GM19468 (cell line): ENCODE data around the gene PTAFR.

ENCODE experiments used
- ATAC-seq: cut with Tn5 transposase; IDR thresholded peaks from one replicate; pipeline ENCODE4 v1.9.1; 2021; ENCODE audit warnings: mild to moderate bottlenecking, moderate library complexity, moderate number of reproducible peaks; ENCODE audit not compliant: unreplicated experiment; ENCODE audit errors: extremely low read depth

PTAFR gene

DNA sequence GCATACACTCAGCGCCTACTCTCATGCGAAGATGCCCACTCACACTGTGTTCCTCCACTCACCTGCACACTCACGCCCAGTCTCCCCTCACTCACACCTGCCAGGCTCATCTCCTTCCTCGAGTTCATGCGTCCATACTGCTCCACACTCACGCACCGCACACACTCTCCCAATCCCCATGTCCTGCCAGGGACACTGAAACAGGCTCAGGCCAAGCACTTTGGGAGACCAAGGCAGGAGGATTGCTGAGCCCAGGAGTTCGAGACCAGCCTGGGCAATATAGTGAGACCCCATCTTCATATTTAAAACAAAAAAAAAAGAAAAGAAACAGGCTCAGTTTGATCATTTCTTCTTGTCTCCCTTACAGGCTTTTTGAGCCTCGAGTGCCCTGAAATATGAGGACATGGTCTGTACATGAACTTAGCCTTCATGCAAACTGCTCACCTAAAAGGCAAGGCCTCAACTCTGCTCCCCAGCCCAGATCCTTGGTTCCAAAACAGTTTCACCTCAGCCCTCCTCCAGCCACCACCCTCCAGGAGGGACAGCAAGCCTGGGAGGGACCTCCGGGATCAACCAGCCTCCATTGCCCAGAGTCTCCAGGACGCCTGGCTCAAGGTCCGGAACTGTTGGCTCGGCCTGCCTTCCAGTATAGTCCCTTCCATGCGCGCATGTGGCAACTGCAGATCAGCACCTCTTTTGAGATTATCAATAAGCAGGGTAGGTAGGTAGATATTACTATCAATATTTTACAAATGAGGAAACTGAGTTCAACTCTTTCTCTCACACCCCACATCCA, 2.4 kb upstream of the PTAFR start:
- ATAC-seq, result no peak

DNA sequence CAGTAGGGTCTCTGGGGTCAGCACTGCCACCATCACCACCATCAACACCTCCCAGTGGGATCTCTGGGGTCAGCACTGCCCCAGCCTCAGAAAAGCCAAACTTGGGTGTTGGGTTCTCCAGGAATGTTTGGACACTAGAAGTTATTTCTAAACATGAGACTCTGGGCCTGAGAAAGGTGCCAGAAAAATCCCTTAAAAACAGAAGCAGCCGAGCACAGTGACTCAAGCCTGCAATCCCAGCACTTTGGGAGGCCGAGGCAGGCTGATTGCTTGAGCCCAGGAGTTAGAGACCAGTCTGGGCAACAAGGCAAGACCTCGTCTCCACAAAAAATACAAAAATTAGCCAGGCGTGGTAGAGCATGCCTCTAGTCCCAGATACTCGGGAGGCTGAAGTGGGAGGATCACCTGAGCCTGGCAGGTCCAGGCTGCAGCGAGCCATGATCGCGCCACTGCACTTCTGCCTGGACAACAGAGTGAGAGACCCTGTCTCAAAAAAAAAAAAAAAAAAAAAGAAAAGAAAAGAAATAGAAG, 470 bp downstream of the PTAFR start:
- ATAC-seq, result no peak

DNA sequence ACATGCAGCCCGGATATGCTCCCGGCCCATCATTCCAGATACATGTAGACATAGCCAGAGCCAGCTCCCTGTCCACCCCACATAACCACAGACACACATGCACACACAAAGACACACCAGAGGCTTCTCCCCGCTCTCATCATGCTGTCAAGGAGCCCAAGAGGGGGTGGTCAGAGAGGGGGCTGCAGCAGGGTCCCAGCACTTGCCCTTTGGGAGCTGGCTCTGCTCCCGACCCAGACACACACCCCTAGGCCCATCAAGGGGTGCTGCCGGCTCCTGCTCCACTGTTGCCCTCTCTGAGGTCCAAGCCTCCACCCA, 2.6 kb downstream of the PTAFR start:
- ATAC-seq, result no peak

DNA sequence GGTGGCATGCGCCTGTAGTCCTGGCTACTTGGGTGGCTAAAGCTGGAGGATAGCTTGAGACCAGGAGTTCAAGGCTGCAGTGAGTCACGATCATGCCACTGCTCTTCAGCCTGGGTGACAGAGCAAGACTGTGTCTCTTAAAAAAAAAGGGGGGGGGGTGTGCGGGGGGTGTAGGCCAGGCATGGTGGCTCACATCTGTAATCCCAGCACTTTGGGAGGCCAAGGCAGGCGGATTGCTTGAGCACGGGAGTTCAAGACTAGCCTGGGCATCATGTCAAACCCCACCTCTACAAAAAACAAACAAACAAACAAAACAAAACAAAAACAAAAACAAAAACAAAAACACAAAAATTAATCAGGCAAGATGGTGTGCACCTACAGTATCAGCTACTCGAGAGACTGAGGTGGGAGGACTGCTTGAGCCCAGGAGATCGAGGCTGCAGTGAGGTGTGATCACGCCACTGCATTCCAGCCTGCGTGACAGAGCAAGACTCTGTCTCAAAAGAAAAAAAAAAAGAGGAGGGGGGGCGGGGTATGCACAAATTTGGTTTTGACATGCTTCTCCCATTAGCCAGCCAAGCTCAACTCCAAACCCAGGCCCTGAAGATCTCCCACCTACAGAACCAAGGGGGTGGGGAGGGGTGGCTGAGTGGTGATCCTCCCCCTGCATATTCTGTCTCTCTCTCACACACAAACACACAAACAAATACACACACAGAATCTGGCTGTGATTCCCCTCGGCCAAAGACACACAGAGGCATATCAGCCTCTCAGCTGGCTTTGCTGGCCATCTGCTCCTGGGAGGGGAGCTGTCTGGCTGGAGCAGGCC, 3.1 kb downstream of the PTAFR start:
- ATAC-seq, result no peak

DNA sequence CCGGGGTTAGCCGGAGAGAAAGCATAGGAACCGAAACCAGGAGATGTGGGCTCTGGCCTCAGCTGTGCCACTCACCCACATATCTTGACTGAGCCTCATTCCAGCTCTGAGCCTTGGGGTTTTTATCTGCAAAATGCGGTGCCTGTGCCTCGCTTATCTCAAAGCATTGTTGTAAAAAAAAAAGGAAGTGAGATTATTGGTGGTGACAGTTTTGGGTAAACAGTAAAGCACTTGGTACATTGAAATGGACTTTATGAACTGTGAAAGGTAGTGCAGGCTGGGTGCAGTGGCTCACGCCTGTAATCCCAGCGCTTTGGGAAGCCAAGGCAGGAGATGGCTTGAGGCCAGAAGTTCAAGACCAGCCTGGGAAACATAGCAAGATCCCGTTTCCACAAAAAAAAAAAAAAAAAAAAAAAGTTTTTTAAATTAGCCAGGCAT, 3.8 kb downstream of the PTAFR start:
- peak; percentile 55 for ATAC-seq

DNA sequence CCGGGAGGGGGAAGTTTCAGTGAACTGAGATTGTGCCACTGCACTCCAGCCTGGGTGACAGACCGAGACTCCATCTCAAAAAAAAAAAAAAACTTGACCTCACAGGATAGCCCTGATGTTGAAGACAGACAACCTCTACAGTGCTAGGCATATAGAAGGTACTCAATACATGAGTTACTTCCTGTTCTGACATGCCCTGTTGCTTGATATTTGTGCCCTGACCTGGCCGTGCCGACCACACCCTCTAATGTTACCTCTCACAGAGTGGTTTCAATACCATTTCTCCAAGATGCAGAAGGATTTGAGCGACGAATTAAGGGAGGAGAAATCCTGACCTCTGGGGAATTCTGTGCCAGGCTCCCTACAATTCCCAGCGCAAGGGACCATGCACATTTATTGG, 5.2 kb downstream of the PTAFR start:
- no peak for ATAC-seq

DNA sequence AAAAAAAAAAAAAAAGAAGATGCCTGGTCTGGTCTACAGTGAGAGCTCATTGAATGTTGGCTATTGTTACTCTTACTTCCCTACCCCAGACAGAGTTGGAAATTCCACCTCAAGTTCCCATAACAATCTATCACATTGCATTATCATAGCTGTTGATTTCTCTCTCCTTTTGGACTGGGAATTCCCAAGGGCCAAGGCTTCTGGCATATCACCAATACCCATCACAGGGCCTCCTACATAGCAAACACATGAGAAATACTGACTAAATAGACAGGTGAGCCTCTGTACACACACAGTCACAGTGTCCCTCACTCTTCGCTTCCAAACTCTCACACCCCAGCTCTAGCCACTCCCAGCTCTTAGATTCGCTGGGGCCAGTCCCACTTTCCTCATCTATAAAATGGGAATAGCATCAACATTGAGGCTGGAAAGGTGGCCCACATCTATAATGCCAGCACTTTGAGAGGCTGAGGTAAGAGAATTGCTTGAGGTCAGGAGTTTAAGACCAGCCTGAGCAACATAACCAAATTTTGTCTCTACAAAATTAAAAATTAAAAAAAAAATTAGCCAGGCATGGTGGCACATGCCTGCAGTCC, 6.4 kb downstream of the PTAFR start:
- ATAC-seq, result no peak

DNA sequence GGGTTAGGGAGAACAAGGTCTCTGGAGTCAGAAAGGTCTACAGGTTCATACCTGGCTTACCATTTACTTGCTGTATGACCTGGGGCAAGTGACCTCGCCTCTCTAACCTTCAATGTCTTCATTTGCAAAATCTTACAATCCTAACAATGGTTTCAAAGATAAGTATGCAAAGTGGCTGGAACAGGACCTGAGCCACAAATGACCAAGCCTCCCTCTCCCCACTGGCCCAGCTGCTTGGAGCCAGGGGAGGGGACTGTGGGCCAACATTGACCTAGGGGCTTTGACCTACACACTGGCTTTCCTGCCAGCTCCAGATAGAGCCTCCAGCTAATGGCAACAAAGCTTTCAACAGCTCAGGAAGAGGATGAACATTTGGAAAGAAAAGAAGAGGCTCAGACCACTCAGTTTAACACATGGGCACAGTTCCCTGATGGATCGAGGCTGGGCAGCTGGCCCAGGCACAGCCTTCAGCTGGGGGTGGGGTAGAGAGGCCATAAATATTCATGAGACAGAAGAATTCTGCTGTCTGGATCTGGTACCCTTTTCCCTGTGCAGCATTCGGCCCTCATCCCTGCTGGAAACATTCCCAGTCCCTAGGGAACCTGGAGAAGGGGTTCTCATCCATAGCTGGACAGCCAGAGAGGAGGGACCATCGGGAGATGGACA, 12.9 kb downstream of the PTAFR start:
- ATAC-seq, result no peak

DNA sequence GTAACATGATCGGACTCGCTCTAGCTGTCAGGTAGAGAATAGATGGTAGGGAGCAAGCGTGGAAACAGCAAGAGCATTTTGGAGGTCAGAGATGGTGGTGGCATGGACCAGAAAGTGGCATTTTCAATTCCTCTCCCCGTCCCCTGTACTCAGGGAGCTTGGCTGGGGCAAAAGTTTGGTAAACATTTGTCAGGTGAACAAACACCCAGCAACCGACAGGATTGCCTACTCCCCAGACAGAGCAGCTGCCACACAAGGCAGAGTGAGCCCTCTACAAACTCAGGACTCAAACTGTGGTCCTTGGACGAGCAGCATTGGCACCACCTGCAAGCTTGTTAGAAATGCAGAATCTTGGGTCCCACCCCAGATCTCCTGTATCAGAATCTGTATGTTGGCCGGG, 14.3 kb downstream of the PTAFR start:
- ATAC-seq, result no peak

DNA sequence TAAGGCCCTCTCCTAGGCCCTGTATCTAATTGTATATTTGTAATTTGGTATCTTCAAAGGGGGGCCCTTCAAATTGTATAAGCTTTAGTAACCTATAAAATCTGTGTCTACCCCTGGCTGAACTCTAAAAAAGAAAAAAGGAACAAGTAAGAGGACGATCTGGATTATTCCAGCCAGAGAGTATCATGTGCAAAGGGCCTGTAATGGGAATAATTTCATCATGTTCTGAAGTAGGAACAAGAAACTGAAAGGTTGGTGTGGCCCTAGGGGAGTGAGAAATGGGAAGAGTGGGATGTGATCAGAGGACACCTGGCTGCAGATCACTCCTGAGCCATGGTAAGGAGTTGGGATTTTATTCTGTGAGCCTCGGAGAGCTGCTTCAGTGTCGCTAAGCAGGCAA, 14.7 kb downstream of the PTAFR start:
- no peak for ATAC-seq

DNA sequence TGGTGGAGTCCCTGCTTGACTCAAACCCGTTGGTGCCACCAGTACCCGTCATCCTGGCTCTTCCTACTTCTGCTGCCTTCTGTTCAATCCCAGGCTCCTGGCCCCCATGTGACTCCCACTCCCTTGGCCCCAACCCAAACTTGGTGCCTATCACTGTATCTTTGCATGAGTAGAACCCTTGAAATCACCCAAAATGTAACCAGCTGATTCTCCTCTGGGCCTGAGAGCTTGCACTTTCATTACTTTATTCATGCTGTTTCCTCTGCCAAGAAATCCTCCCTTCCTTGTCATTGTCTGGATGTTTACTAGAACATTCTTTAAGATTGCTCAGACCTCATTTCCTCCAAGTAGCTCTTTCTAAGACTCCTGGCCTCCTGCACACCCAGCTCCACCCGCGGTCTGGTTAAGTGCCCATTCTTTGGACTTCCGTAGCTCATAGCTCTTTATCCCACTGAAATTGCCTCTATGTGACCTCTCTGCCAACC, 15.7 kb downstream of the PTAFR start:
- no peak for ATAC-seq

DNA sequence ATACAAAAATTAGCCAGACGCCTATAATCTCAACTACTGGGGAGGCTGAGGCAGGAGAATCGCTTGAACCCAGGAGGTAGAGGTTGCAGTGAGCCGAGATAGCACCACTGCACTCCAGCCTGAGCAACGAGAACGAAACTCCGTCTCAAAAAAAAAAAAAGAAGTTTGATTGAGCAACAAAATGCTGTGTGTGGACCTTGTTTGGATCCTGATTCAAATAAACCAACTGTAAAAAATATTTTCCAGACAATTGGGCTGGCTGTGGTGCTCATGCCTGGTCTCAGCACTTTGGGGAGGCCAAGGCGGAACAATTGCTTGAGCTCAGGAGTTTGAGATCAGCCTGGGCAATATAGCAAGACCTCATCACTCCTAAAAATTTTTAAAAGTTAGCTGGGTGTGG, 16.8 kb downstream of the PTAFR start:
- no peak for ATAC-seq

DNA sequence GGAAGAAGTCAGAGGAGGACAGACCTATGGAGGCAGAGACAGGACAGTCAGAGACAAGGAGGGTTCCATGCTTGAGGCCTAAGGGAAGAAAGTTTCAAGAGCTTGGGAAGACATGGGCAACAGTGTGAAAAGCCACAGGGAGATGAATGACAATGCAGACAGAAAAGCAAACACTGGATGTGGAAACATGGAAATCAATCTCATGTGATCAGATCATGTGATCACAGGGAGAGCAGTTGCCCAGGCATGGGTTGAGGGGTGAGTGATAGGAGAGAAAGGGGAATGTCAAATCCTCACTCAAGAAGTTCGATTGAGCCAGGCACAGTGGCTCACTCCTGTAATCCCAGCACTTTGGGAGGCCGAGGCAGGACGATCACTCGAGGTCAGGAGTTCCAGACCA, 17.2 kb downstream of the PTAFR start:
- no peak for ATAC-seq

DNA sequence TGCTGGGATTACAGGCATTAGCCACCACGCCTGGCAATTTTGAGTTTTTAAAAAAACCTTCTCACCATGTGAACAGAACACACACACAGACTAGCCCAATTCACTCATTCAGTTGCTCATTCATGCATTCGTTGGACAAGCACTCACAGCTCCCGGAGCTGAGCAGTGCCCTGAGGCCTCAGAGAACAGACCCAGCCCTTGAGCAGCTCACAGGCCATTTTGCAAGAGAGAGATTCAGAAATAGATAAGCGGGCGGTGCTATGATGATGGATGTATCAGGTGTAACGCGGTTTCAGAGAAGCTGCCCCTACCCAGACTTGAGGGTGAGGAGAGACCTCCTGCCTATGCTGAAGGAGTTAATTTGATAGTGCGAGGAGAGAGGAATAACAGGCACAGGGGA, 18.6 kb downstream of the PTAFR start:
- ATAC-seq, result no peak

DNA sequence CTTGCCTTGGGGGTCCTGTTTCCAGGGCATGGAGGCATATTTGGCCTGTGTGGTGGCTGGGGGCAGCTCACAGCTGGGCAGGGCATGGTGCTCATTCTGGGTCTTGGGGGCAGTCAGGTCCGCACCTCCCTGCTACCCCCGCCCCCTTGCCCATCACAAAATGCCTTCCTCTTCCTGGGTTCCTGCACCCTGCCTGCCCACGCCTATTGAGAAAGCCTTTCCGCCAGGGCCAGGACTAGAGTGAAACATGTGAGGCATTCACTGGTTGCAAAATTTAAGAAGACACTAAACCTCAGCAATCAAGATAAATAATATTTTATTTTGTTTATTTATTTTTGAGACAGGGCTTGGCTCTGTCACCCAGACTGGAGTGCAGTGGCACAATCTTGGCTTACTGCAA, 19.7 kb downstream of the PTAFR start:
- ATAC-seq, result no peak

DNA sequence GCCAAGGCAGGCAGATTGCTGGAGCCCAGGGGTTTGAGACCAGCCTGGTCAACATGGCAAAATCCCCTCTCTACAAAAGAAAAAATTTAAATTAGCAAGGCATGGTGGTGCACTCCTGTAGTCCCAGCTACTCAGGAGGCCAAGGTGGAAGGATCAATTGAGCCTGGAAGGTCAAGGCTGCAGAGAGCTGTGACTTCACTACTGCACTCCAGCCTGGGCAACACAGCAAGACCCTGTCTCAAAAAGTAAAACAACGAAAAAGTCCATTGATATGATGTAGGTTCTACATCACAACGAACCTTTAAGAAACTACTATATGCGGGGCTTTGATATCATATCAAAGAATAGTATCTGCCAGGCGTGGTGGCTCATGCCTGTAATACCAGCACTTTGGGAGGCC, 20.9 kb downstream of the PTAFR start:
- ATAC-seq, result no peak

DNA sequence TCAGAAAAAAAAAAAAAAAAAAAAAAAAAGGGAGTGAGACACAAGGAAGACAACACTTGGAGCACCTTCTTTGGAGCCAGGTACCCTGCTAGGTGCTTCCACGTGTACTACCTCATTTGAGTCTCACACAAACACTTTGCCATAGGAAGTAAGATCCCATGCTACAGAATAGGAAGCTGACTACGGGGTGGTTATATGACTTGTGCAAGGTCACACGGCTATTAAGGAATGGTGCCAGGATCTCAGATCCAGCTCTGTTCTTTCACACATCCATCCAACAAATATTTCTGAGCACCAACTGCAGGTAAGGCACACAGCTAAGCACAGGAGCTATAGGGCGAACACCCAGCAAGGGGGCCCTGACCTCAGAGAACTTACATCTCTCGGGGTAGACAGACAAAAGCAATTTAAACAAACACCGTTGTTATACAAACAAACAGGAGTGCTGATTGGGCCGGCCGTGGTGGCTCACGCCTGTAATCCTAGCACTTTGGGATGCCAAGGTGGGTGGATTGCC, 22.4 kb downstream of the PTAFR start:
- ATAC-seq, result no peak

DNA sequence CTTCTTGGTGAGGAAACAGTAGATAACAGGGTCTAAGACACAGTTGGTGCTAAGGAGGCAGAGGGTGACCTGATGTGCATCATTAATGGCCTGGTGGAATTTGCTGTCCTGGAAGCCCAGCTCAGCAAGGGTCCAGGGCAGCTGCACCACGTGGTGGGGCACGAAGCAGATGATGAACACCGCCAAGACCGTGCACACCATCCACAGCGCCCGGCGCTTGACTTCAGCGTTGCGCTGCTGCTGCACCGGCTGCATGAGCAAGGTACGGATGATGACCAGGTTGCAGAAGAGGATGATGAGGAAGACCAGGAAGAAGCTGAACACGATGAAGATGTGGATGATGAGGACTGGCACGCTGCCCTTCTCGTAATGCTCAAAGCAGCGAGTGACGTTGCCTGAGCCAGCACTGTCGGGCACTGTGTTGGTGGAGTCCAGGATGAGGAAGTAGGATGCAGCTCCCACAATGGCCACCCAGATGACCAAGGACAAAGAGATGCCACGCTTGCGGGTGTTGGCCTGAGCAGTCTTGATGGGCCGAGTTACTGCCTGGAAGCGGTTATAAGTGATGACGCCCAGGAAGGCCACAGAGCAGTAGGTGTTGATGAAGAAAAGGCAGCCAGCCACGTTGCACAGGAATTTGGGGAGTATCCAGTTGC, 26.2 kb downstream of the PTAFR start:
- ATAC-seq, result no peak

DNA sequence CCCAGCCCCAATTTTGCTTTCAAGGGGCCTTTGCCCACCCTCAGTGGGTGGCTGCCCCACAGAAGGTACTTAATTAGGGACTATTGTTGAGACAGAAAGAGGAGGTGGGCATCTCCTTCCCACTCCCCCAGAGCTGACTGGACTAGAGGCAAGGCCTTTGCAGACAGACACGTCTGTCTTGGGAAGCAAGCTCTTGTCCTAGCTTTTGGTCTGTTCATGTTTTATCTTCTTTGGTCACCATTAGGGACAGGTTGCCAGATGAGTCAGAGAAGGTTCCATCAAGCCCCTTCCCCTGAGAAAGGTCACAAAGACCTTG, 27.7 kb downstream of the PTAFR start:
- no peak for ATAC-seq
